ENCODE data around the gene CXCL1.
A peak's percentile ranks its signal among the peaks of the same experiment; 100 is the strongest.

DNA sequence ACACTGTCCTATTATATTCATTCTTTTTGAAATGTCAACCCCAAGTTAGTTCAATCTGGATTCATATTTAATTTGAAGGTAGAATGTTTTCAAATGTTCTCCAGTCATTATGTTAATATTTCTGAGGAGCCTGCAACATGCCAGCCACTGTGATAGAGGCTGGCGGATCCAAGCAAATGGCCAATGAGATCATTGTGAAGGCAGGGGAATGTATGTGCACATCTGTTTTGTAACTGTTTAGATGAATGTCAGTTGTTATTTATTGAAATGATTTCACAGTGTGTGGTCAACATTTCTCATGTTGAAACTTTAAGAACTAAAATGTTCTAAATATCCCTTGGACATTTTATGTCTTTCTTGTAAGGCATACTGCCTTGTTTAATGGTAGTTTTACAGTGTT lies 1.6 kb downstream of the CXCL1 start:
- TF ChIP-seq, protein P1, sequence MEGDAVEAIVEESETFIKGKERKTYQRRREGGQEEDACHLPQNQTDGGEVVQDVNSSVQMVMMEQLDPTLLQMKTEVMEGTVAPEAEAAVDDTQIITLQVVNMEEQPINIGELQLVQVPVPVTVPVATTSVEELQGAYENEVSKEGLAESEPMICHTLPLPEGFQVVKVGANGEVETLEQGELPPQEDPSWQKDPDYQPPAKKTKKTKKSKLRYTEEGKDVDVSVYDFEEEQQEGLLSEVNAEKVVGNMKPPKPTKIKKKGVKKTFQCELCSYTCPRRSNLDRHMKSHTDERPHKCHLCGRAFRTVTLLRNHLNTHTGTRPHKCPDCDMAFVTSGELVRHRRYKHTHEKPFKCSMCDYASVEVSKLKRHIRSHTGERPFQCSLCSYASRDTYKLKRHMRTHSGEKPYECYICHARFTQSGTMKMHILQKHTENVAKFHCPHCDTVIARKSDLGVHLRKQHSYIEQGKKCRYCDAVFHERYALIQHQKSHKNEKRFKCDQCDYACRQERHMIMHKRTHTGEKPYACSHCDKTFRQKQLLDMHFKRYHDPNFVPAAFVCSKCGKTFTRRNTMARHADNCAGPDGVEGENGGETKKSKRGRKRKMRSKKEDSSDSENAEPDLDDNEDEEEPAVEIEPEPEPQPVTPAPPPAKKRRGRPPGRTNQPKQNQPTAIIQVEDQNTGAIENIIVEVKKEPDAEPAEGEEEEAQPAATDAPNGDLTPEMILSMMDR (IDR thresholded peaks at IDR 0.05; ENCODE audit: extremely low read depth in 1 of 2, insufficient read depth in 1 of 2, low read depth in 1 of 2, low read length in 2 of 2): no peak
- TF ChIP-seq MAX (IDR thresholded peaks at IDR 0.05; ENCODE audit: insufficient read depth, insufficient read length) (no peak), JUN (IDR thresholded peaks at IDR 0.05; ENCODE audit: borderline replicate concordance, insufficient read depth, insufficient read length, low read depth) (no peak), POLR2A (IDR thresholded peaks at IDR 0.05; ENCODE audit: low read depth, low read length) (peak; percentile 62), EZH2 (IDR thresholded peaks at IDR 0.05; ENCODE audit: borderline replicate concordance, low read depth, low read length, severe bottlenecking) (no peak), POLR2AphosphoS5 (IDR thresholded peaks at IDR 0.05; ENCODE audit: insufficient read depth, low read depth, low read length) (no peak), MYC (IDR thresholded peaks at IDR 0.05; ENCODE audit: low read depth, low read length) (no peak), GATA2 (IDR thresholded peaks at IDR 0.05; ENCODE audit: insufficient read depth, insufficient read length, low read depth, low read length) (no peak)
